ENCODE results near the gene MCEMP1.

Gene MCEMP1

DNA sequence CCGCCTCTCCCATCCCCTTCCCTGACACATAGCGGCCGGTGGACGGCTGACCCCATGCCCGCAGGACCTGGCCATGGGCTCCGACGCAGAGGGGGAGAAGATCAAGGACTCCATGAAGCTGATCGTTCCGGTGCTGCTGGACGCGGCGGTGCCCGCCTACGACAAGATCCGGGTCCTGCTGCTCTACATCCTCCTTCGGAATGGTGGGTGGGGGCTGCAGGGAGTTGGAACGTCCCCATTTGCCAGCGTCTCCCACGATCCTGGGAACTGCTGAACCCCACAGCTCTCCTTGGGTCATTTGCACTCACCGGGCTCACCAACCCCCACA is 32.4 kb upstream of the MCEMP1 start:
- TF ChIP-seq MAX (IDR thresholded peaks at IDR 0.05) (no peak), NFIC (IDR thresholded peaks at IDR 0.05) (no peak), TCF12 (IDR thresholded peaks at IDR 0.05; ENCODE audit: low read depth) (no peak), CREB1 (IDR thresholded peaks at IDR 0.05; ENCODE audit: low read depth) (no peak), TAF1 (IDR thresholded peaks at IDR 0.05; ENCODE audit: low read depth) (no peak), CEBPB (IDR thresholded peaks at IDR 0.05) (no peak), FOXM1 (IDR thresholded peaks at IDR 0.05; ENCODE audit: borderline replicate concordance, low read depth) (no peak), ZBTB7A (IDR thresholded peaks at IDR 0.05; ENCODE audit: low read depth) (no peak), EP300 (IDR thresholded peaks at IDR 0.05; ENCODE audit: borderline replicate concordance) (no peak), YY1 (IDR thresholded peaks at IDR 0.05; ENCODE audit: low read depth) (no peak), REST (IDR thresholded peaks at IDR 0.05; ENCODE audit: low read depth) (no peak), RAD21 (IDR thresholded peaks at IDR 0.05; ENCODE audit: low read depth) (no peak), TEAD4 (IDR thresholded peaks at IDR 0.05) (no peak), EGR1 (IDR thresholded peaks at IDR 0.05) (no peak)
- TF ChIP-seq, protein P1, sequence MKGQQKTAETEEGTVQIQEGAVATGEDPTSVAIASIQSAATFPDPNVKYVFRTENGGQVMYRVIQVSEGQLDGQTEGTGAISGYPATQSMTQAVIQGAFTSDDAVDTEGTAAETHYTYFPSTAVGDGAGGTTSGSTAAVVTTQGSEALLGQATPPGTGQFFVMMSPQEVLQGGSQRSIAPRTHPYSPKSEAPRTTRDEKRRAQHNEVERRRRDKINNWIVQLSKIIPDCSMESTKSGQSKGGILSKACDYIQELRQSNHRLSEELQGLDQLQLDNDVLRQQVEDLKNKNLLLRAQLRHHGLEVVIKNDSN (IDR thresholded peaks at IDR 0.05) = no peak

- TF ChIP-seq TAF1 (IDR thresholded peaks at IDR 0.05; ENCODE audit: low read depth) = no peak
- TF ChIP-seq FOXM1 (IDR thresholded peaks at IDR 0.05; ENCODE audit: borderline replicate concordance, low read depth) = no peak
- TF ChIP-seq EP300 (IDR thresholded peaks at IDR 0.05; ENCODE audit: borderline replicate concordance) = no peak
- no peak for TF ChIP-seq EGR1 (IDR thresholded peaks at IDR 0.05)
- TF ChIP-seq MAX (IDR thresholded peaks at IDR 0.05) = no peak
- TF ChIP-seq ZBTB7A (IDR thresholded peaks at IDR 0.05; ENCODE audit: low read depth) = no peak
- TF ChIP-seq, protein P1 (IDR thresholded peaks at IDR 0.05) = no peak
- TF ChIP-seq NFIC (IDR thresholded peaks at IDR 0.05) = no peak
- TF ChIP-seq YY1 (IDR thresholded peaks at IDR 0.05; ENCODE audit: low read depth) = no peak
Observed at GRCh38 chr19:7645163-7645562, 31.7 kb upstream of the MCEMP1 start.

DNA sequence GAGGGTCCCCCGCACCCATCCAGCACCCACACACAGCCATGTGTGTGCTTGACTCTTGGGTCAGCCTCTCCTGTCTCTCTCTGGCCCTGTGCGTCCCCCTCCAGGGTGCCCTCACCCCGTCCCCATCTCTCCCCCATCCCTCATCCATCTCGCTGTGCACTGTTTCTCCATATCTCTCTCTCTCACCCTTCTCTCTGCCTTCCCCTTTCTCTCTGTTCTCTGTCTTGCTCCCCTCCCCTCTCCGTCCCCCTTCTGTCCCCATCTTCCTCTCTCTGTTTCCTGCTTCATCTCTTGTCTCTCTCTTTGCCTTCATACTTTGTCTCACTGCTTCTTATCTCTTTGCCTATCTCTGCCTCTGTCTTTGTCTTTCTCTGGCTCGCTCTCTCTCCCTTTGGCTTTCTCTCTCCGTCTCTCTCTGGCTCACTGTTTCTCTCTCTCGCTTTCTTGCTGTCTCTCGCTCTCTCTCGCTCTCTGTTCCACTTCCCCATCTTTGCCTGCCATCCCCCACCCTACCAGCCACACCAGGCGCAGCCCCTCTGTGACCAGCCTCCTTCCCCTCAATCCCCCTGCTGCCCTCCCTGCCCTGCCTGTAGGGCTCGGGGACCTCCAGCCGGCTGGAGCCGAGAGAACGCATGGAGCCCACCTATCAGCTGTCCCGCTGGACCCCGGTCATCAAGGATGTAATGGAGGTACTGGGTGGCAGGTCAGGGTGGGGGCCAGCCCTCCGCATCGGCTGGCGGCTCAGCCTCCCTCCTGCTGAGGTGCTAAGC is 31.0 kb upstream of the MCEMP1 start:
- TF ChIP-seq RAD21 (IDR thresholded peaks at IDR 0.05; ENCODE audit: low read depth) = no peak
- TF ChIP-seq REST (IDR thresholded peaks at IDR 0.05; ENCODE audit: low read depth) = no peak
- no peak for TF ChIP-seq EP300 (IDR thresholded peaks at IDR 0.05; ENCODE audit: borderline replicate concordance)
- TF ChIP-seq CREB1 (IDR thresholded peaks at IDR 0.05; ENCODE audit: low read depth) = no peak
- no peak for TF ChIP-seq TCF12 (IDR thresholded peaks at IDR 0.05; ENCODE audit: low read depth)
- TF ChIP-seq YY1 (IDR thresholded peaks at IDR 0.05; ENCODE audit: low read depth) = no peak
- TF ChIP-seq, protein P1 (IDR thresholded peaks at IDR 0.05) = no peak
- TF ChIP-seq TEAD4 (IDR thresholded peaks at IDR 0.05) = no peak
- TF ChIP-seq FOXM1 (IDR thresholded peaks at IDR 0.05; ENCODE audit: borderline replicate concordance, low read depth) = no peak
- TF ChIP-seq ZBTB7A (IDR thresholded peaks at IDR 0.05; ENCODE audit: low read depth) = no peak
- TF ChIP-seq MAX (IDR thresholded peaks at IDR 0.05) = no peak
- no peak for TF ChIP-seq TAF1 (IDR thresholded peaks at IDR 0.05; ENCODE audit: low read depth)
- TF ChIP-seq NFIC (IDR thresholded peaks at IDR 0.05) = no peak
- TF ChIP-seq CEBPB (IDR thresholded peaks at IDR 0.05) = no peak
- TF ChIP-seq EGR1 (IDR thresholded peaks at IDR 0.05) = no peak

- TF ChIP-seq YY1 (IDR thresholded peaks at IDR 0.05; ENCODE audit: low read depth) = no peak
- TF ChIP-seq TCF12 (IDR thresholded peaks at IDR 0.05; ENCODE audit: low read depth) = no peak
- no peak for TF ChIP-seq ZBTB7A (IDR thresholded peaks at IDR 0.05; ENCODE audit: low read depth)
- TF ChIP-seq EP300 (IDR thresholded peaks at IDR 0.05; ENCODE audit: borderline replicate concordance) = no peak
Observed at GRCh38 chr19:7646426-7646700, 30.5 kb upstream of the MCEMP1 start.

GRCh38 chr19:7647156-7647555 is 29.7 kb upstream of the MCEMP1 start:
- no peak for TF ChIP-seq TCF12 (IDR thresholded peaks at IDR 0.05; ENCODE audit: low read depth)
- TF ChIP-seq YY1 (IDR thresholded peaks at IDR 0.05; ENCODE audit: low read depth) = no peak
- no peak for TF ChIP-seq EGR1 (IDR thresholded peaks at IDR 0.05)
- TF ChIP-seq TAF1 (IDR thresholded peaks at IDR 0.05; ENCODE audit: low read depth) = no peak
- no peak for TF ChIP-seq MAX (IDR thresholded peaks at IDR 0.05)
- TF ChIP-seq RAD21 (IDR thresholded peaks at IDR 0.05; ENCODE audit: low read depth) = no peak
